ENCODE measurements around the gene SECISBP2L.

DNA sequence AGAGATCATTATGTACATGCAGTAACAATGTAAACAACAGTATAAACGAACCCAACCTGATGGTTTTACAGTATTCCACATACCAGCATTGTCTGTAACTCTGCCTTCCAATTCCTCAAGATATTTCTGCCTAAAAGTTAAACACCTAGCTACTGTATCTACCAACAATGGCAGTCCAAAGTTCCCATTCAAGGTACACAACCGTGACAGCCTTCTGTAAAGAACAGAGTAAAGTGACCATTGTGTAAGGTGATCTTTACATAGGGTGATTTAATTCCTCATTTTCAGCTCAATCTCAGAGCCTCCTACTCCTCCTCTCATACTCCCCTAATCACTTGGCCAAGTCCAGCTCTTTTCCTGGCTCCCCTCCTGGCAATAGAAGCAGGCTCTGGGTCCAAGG lies 10.4 kb downstream of the SECISBP2L start:
- TF ChIP-seq TAF1 (IDR thresholded peaks at IDR 0.05; ENCODE audit: low read depth) (no peak), RAD21 (IDR thresholded peaks at IDR 0.05; ENCODE audit: low read depth) (no peak), ZBTB7A (IDR thresholded peaks at IDR 0.05; ENCODE audit: low read depth) (no peak), TEAD4 (IDR thresholded peaks at IDR 0.05) (no peak), CREB1 (IDR thresholded peaks at IDR 0.05; ENCODE audit: low read depth) (no peak), TCF12 (IDR thresholded peaks at IDR 0.05; ENCODE audit: low read depth) (no peak), CEBPB (IDR thresholded peaks at IDR 0.05) (no peak), EGR1 (IDR thresholded peaks at IDR 0.05) (no peak)
